ENCODE data around the gene SRC. TPM values are rescaled to one million over a fixed set of nuclear protein-coding genes. Genes with fewer than 3 reads are reported as not detected.

SRC gene
- total RNA-seq, 2 experiments from 2014 or later = 5.3 to 6.1 TPM

DNA sequence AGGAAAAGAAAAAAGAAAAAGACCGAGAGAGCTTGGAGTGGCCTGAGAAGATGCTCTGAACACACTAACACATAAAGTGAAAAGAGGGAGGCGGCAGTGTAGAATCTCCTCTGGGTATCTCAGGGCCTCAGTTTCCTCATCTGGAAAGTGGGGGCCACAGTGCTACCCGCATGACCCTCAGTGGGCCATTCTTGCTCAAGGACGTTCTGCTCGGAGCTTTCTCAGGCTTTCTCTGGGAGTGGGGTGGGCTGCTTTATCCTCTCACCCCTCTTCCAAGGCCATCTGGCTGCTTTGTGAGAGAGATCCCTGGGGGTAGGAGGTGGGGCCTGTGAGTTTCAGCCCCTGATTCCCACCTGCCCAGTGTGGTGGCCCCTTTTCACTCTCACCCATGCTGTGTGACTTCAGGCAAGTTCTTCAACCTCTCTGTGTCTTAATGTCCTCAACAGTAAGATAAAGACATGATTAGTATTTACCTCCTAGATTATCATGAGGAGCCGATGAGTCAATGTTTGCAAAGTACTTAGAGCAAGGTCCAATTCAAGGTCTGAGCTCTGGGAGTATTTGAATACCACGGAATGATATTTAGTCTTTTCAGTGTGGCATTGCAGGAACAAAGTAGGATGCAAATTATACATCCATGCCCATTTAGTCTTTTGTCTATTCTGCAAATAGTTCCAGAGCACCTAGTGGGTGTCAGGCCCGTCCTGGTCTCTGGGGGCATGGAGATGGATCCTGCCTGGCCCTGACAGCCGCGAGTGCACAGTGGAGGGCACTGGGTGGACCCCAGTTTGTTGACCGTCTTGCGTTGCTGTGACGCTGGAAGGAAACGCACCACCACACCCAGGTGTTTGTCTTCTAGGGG, 34.3 kb downstream of the SRC start:
- CTCF ChIA-PET = interaction anchor here (5.7 kb wide), 1 partner anchor 111 kb away, joined by 58 read pairs; no protein-coding TSS in a partner anchor

DNA sequence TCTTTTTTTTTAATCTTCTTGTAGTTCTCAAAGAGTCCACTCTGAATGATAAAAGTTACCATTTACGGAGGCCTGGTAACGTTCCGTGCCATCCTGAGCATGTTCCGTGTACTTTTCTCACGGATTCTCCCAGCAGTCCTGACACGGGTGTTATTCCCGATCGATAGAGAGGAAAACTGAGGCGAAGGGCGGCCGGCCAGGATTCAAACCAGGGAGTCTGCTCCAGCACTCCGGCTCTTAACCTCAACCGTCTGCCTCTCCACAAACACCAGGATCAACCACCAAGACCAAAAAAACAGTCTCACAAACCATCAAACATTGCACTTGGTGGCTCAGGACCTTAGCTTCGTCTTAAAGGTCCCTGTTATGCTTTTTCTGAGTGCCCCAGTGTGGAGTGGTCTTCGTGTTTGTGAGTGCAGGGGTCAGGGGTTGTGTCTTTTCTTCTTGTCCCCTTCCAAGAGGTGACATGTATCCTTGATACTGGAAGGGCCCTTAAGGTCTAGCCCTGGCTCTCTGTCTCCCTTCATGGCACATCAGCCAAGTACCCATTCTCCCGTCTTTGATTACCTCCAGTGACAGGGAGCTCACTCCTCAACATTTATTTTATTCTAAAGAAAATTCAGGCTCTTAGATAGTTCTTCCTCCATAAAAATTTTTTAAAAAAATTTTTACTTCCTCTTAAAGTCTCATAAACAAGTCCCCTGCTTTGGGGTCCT, 35.1 kb downstream of the SRC start:
- Mint-ChIP-seq H3K9me3 (no peaks in the 10 kb centered on the region), H3K27ac (no peak overlapping the region), H3K36me3 (no peaks in the 10 kb centered on the region), H3K4me3 (no peak overlapping the region), H3K27me3 (peaks cover 1% of the 10 kb centered on the region), H3K4me1 (ENCODE audit: low read depth) (peaks cover 12% of the 10 kb centered on the region)
- intact Hi-C loops (cut with micrococcal nuclease) = loop anchor here (10.0 kb wide), 1 partner anchor 186 kb away; no protein-coding TSS in a partner anchor
- POLR2A ChIA-PET = no interaction called here
- CTCF ChIA-PET = interaction anchor here (5.7 kb wide), 1 partner anchor 112 kb away, joined by 58 read pairs; no protein-coding TSS in a partner anchor
- no peak for DNase-seq

More for the DNA sequence above, 34.3 kb downstream of the SRC start:
- H3K9me3 Mint-ChIP-seq = no peaks in the 10 kb centered on the region
- intact Hi-C loops (cut with micrococcal nuclease) = loop anchor here (10.0 kb wide), 1 partner anchor 185 kb away; no protein-coding TSS in a partner anchor
- no peaks in the 10 kb centered on the region for H3K36me3 Mint-ChIP-seq
- POLR2A ChIA-PET = no interaction called here
- peaks cover 1% of the 10 kb centered on the region for H3K27me3 Mint-ChIP-seq
- no peak overlapping the region for H3K4me3 Mint-ChIP-seq
- no peak for DNase-seq
- H3K4me1 Mint-ChIP-seq (ENCODE audit: low read depth) = peaks cover 12% of the 10 kb centered on the region
- no peak overlapping the region for H3K27ac Mint-ChIP-seq

DNA sequence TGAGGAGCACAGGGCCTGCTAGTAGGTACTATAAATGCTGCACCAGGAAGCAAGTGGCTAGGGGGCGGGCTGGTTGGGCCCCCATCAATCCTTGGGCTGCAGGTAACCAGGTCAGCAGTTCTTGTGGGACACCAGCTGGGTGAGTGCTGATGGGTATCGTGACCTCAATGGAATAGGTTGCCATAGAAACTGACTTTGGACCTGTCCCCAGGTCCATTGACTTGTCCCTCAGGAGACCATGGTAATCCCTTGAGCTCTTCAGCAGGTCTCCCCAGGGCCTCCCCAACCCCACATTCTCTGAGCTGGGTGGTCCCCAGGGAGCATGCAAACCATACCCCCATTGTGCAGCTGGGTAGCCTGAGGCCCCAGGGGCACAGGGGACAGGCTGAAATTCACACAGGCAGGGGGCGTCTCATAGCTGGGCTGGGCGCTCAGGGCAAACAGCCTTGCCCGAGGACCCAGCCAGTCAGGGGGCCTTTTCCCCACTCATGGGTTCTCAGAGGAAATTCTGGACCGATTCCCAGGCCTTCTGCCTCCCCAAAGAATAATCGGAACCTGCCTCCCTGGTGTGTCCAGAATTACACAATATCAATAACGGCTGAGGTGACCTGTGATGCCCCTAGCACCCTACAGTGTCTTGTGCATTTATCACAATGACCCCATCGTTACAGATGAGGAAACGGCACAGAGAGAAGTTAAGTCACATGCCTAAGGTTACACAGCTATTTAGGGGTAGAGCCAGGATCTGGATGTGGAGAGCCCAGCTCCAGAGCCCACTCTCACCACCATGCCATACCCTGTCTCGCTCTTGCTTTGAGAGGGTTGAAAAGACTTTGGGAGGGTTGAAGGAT, 35.9 kb downstream of the SRC start:
- DNase-seq = no peak
- Mint-ChIP-seq H3K36me3 (no peaks in the 10 kb centered on the region), H3K4me3 (no peak overlapping the region), H3K4me1 (ENCODE audit: low read depth) (peaks cover 12% of the 10 kb centered on the region), H3K27ac (no peak overlapping the region), H3K27me3 (peaks cover 1% of the 10 kb centered on the region), H3K9me3 (no peaks in the 10 kb centered on the region)
- POLR2A ChIA-PET = no interaction called here
- CTCF ChIA-PET = interaction anchor here (5.7 kb wide), 1 partner anchor 112 kb away, joined by 58 read pairs; no protein-coding TSS in a partner anchor
- intact Hi-C loops (cut with micrococcal nuclease) = loop anchor here (10.0 kb wide), 1 partner anchor 187 kb away; no protein-coding TSS in a partner anchor

DNA sequence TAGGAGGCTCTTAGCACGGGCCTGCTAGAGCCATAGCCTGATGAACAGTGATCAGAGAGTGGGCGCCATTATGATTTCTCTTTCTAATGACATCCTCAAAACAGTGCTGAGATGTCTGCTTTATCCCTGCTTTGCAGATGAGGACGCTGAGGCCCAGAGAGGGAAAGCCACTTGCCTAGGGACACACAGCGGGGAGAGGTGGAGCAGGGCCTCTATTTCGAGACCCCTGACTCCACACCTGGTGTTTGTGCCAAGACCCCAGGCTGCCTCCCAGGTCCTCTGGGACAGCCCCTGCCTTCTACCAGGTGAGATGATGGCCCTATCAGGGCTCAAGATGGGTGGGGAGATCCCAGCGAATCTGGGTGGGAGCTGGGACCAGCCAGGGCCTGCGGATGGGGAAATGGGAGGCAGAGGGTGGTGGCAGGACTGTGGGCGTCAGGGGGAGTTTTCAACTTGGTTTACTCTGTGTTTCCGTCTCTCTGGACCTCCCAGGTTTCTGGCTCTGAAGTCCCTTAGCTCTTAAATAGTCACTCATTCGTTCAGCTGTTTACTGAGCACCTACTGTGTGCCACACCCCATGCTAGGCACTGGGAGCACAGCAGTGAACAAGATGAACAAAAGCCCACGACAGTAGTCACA, 36.7 kb downstream of the SRC start:
- Mint-ChIP-seq H3K36me3 (no peaks in the 10 kb centered on the region), H3K27ac (no peak overlapping the region), H3K9me3 (no peaks in the 10 kb centered on the region), H3K4me1 (ENCODE audit: low read depth) (peaks cover 7% of the 10 kb centered on the region), H3K4me3 (peak overlapping the region; percentile 26), H3K27me3 (peaks cover 1% of the 10 kb centered on the region)
- DNase-seq = no peak
- intact Hi-C loops (cut with micrococcal nuclease) = loop anchor here (10.0 kb wide), 1 partner anchor 188 kb away; no protein-coding TSS in a partner anchor
- ChIA-PET CTCF (interaction anchor here (1.6 to 5.7 kb wide), 2 partner anchors 97 to 113 kb away, joined by 5 to 58 read pairs; no protein-coding TSS in a partner anchor), POLR2A (no interaction called here)

DNA sequence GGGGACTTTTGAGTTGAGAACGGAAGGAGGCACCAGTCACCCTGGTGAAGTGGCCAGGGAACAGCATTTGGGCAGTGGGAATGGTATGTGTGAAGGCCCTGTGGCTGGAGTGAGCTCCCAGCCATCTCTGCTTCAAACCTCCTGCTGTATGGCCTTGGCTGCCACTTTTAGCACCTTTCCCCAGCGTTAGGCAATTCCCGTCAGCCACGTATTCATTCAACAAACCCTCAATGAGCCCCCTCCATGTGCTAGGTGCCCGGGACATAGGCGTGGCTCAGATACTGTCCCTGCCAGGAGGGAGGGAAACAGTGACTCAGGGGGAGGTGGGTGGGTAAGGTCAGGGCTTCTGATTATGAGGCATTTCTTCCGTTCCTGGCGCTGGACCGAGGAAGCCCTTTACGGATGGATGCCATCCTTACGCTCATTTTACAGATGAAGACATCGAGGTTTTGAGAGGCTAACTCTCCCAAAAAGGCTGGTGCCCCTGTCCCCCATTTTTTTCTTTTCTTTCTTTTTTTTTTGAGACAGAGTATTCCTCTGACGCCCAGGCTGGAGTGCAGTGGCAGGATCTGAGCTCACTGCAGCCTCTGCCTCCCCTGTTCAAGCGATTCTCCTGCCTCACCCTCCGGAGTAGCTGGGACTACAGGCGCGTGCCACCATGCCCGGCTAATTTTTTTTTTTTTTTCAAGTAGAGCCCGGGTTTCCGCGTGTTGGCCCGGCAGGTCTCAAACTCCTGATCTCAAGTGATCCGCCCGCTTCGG, 37.5 kb downstream of the SRC start:
- intact Hi-C loops (cut with micrococcal nuclease) = loop anchor here (10.0 kb wide), 1 partner anchor 189 kb away; no protein-coding TSS in a partner anchor
- POLR2A ChIA-PET = no interaction called here
- no peak overlapping the region for H3K27ac Mint-ChIP-seq

DNA sequence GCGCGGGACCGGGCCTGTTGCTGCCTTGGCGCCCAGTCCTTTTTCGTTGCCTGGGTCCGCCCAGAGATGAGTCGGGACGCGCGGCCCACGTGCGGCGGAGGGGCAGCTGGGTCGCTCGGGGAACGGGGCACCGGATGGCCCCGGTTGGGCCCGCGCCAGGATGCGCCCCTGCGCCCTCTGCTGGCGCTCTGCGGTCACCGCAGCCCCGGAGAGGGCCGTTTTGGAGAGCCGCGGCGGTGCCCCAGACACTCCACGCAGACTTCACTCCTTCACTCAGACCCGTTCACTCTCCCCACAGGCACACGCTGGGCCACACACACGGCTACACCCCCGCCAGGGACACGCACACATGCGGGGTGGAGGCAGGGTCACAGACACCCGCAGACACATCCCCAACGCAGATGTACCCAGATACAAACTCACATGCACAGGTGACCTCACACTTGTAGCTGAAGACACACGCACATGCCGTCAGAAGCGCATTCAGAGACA, 38.8 kb downstream of the SRC start:
- Mint-ChIP-seq H3K9me3 (no peaks in the 10 kb centered on the region), H3K36me3 (no peaks in the 10 kb centered on the region), H3K27ac (no peak overlapping the region), H3K27me3 (peaks cover 1% of the 10 kb centered on the region), H3K4me3 (peak overlapping the region; percentile 59), H3K4me1 (ENCODE audit: low read depth) (peaks cover 7% of the 10 kb centered on the region)
- intact Hi-C loops (cut with micrococcal nuclease) = loop anchor here (1.0 to 10.0 kb wide), 3 partner anchors 108 to 190 kb away; no protein-coding TSS in a partner anchor
- ChIA-PET CTCF (interaction anchor here (0.6 to 5.7 kb wide), 15 partner anchors 15 to 187 kb away, joined by 3 to 58 read pairs (median 5); partner anchors contain the start of gene MANBAL), POLR2A (no interaction called here)
- DNase-seq = peak; percentile 85

More for the DNA sequence above, 37.5 kb downstream of the SRC start:
- Mint-ChIP-seq H3K36me3 (no peaks in the 10 kb centered on the region), H3K9me3 (no peaks in the 10 kb centered on the region), H3K4me1 (ENCODE audit: low read depth) (peaks cover 7% of the 10 kb centered on the region), H3K27me3 (peaks cover 1% of the 10 kb centered on the region), H3K4me3 (peak overlapping the region; percentile 36)
- CTCF ChIA-PET = interaction anchor here (1.6 to 5.7 kb wide), 4 partner anchors 32 to 150 kb away, joined by 5 to 58 read pairs (median 12); no protein-coding TSS in a partner anchor
- DNase-seq = peak; percentile 37

DNA sequence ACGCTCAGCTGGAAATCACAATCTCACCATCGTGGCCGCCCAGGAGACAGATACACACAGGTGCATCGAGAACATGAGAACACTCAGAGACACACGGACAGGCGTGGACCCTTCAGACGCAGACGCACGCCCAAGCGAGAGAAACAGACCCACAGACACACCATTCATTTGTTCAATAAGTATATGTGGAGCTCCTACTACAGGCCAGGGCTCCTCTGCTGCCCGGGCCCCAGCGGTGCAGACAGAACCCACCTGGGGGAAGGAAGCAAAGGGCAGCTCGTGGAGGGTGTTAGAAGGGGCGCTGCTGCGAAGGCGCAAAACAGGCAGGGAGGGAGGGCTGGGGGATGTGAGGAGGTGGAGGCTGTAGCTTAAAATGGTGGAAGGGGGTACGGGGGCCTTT, 39.2 kb downstream of the SRC start:
- no peak overlapping the region for H3K27ac Mint-ChIP-seq
- intact Hi-C loops (cut with micrococcal nuclease) = loop anchor here (2.0 to 10.0 kb wide), 2 partner anchors 108 to 190 kb away; no protein-coding TSS in a partner anchor
- POLR2A ChIA-PET = no interaction called here
- H3K36me3 Mint-ChIP-seq = no peaks in the 10 kb centered on the region
- CTCF ChIA-PET = interaction anchor here (0.6 to 5.7 kb wide), 12 partner anchors 14 to 292 kb away, joined by 3 to 58 read pairs (median 5); no protein-coding TSS in a partner anchor
- no peaks in the 10 kb centered on the region for H3K9me3 Mint-ChIP-seq
- peaks cover 7% of the 10 kb centered on the region for H3K4me1 Mint-ChIP-seq (ENCODE audit: low read depth)
- DNase-seq = no peak
- H3K27me3 Mint-ChIP-seq = peaks cover 1% of the 10 kb centered on the region
- peak overlapping the region; percentile 59 for H3K4me3 Mint-ChIP-seq

DNA sequence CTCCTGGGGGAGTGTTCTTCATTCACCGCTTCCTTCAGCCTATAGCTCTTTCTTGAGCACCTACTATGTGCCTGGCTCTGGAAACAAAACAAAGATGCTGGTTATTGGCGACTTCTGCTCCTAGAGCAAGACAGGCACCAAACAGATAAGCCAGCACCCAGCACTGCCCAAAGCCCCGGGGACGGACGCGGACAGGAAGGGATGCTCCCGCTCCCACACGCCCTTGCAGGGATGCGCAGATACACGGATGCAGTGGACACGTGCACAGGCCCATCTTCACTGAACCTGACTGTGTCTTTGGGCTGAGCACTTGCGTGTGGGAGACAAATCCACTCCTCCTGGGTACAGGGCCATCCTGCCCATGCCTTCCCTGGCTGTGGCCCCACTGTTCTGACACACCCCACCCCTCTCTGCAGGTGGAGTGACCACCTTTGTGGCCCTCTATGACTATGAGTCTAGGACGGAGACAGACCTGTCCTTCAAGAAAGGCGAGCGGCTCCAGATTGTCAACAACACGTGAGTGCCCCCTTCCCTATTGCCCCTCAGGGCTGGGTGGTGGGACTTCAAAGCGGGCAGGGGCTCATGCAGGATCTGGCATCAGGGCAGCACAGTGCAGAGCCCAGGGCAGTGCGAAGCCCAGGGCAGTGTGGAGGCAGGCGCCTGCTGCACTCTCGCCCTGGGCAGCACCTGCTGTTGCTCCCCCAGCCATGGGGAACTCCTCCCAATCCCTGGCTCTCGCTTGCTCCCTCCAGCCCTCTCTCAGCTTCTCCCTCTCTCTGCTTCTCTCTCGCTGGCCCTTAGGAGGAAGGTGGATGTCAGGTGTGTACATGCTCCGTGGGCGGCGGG, 39.9 kb downstream of the SRC start:
- no peak overlapping the region for H3K4me3 Mint-ChIP-seq
- intact Hi-C loops (cut with micrococcal nuclease) = loop anchor here (2.0 to 10.0 kb wide), 2 partner anchors 109 to 191 kb away; no protein-coding TSS in a partner anchor
- H3K27me3 Mint-ChIP-seq = peaks cover 1% of the 10 kb centered on the region
- H3K4me1 Mint-ChIP-seq (ENCODE audit: low read depth) = peaks cover 7% of the 10 kb centered on the region
- no peak overlapping the region for H3K27ac Mint-ChIP-seq
- H3K9me3 Mint-ChIP-seq = no peaks in the 10 kb centered on the region
- no peaks in the 10 kb centered on the region for H3K36me3 Mint-ChIP-seq
- CTCF ChIA-PET = interaction anchor here (0.6 to 5.7 kb wide), 11 partner anchors 13 to 293 kb away, joined by 3 to 58 read pairs (median 5); no protein-coding TSS in a partner anchor
- no peak for DNase-seq
- POLR2A ChIA-PET = no interaction called here

DNA sequence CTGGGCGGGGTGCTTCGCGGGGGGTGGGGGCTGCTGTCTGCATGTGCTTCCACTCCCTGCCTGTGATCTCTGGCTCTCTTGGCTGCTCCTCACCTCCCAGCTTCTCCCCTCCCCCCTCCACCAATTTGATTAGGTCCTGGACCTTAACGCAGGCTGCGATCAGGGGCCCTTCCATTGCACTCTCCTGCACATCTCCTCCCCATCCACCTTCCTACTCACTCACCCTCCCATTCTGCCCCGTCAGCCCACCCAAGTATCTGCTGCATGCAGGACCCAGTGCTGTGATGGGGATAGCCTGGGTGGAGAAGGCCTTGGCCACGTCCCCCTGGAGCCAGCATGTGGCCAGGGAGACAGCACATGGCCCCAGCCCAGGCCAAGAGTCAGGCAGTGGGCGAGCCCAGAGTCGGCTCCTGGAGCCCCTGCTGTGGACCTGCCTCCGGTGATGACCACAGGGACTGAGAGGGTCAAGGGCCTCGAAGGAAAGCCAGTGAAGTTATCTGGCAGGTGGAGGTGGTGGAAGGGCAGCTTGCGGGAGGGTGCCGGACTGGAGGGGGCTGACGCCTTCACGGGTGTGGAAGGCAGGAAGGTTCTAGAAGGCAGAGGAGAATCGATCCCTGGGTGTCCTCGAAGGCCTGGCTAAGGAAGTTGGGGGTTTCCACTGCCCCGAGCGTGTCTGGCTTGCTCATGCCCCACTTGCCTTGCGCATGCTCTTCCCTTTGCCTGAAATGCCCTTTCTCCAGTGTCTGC, 40.7 kb downstream of the SRC start:
- intact Hi-C loops (cut with micrococcal nuclease) = loop anchor here (10.0 kb wide), 1 partner anchor 192 kb away; no protein-coding TSS in a partner anchor
- Mint-ChIP-seq H3K27ac (no peak overlapping the region), H3K36me3 (no peaks in the 10 kb centered on the region), H3K4me1 (ENCODE audit: low read depth) (peaks cover 7% of the 10 kb centered on the region), H3K9me3 (no peaks in the 10 kb centered on the region), H3K27me3 (peaks cover 1% of the 10 kb centered on the region), H3K4me3 (no peak overlapping the region)
- ChIA-PET POLR2A (no interaction called here), CTCF (no interaction called here)
- no peak for DNase-seq

All from activated CD4-positive, alpha-beta memory T cell treated with anti-CD3 and anti-CD28 coated beads for 36 hours (primary cell).